Testis (tissue), 2 donors: ENCODE data around the gene RSPH10B2.
"Not testable (repeated sequence)": the region's sequence is repeated elsewhere in the genome, so short reads cannot be mapped to it uniquely, and the experiment has no call there.

ENCODE experiments used
- POLR2A ChIP-seq: fragments of 450-650 bp; IDR thresholded peaks from one replicate; pipeline ENCODE4 v1.6.1; 2017; ENCODE audit warnings: antibody characterized with exemption, mild to moderate bottlenecking, moderate library complexity
- TF ChIP-seq, protein P1 (sequence below), 3 experiments: fragments of 450-650 bp in 2 of 3; fragments of 200-600 bp in 1 of 3; sonication (generic) in 1 of 3; IDR thresholded peaks; one replicate each; pipeline ENCODE4 v1.5.1; 2016 to 2019; ENCODE audit warnings: antibody characterized with exemption in 3 of 3, mild to moderate bottlenecking in 2 of 3, moderate library complexity in 1 of 3

GRCh38 chr7:6724351-6724750 lies 29.6 kb upstream of the RSPH10B2 start:
- TF ChIP-seq, protein P1, sequence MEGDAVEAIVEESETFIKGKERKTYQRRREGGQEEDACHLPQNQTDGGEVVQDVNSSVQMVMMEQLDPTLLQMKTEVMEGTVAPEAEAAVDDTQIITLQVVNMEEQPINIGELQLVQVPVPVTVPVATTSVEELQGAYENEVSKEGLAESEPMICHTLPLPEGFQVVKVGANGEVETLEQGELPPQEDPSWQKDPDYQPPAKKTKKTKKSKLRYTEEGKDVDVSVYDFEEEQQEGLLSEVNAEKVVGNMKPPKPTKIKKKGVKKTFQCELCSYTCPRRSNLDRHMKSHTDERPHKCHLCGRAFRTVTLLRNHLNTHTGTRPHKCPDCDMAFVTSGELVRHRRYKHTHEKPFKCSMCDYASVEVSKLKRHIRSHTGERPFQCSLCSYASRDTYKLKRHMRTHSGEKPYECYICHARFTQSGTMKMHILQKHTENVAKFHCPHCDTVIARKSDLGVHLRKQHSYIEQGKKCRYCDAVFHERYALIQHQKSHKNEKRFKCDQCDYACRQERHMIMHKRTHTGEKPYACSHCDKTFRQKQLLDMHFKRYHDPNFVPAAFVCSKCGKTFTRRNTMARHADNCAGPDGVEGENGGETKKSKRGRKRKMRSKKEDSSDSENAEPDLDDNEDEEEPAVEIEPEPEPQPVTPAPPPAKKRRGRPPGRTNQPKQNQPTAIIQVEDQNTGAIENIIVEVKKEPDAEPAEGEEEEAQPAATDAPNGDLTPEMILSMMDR (IDR thresholded peaks at IDR 0.05) = not testable (repeated sequence)
- not testable (repeated sequence) for TF ChIP-seq POLR2A
